PC-9 (cell line): ENCODE measurements around the gene PDLIM5. TPM values are rescaled to one million over a fixed set of nuclear protein-coding genes. Genes with fewer than 3 reads are reported as not detected.

ENCODE experiments used
- BruUV-seq: library from RNA; stranded (reverse); fragments of 400-500 nt; replicated peaks from 2 replicates; lab custom pipeline; 2021; lab: Mats Ljungman, UMichigan
- CTCF ChIA-PET: fragments of 300-600 bp; sonication (Branson Sonifier 250); formaldehyde crosslinking; loops from one replicate; lab custom pipeline; 2022; ENCODE audit warnings: antibody characterized with exemption; lab: Charles Lee
- POLR2A ChIA-PET: fragments of 300-600 bp; sonication (Branson Sonifier 250); formaldehyde crosslinking; loops from one replicate; lab custom pipeline; 2022; ENCODE audit warnings: antibody characterized with exemption; ENCODE audit not compliant: unreplicated experiment; lab: Charles Lee
- DNase-seq, 2 experiments: peaks; one replicate each; pipeline versions ENCODE4 v3.0.0 to v3.0.0-alpha.2; 2015 to 2022; ENCODE audit warnings: mixed read lengths in 1 of 2
- H2AFZ ChIP-seq: fragments of 200-600 bp; sonication (generic); 2 replicates; pipeline ENCODE4 v1.8.1; 2017; ENCODE audit warnings: antibody characterized with exemption
- H3F3A ChIP-seq: fragments of 200-600 bp; sonication (generic); 2 replicates; pipeline ENCODE4 v1.8.1; 2017; ENCODE audit warnings: antibody characterized with exemption, mild to moderate bottlenecking, low read depth; ENCODE audit not compliant: insufficient read depth
- H3K27ac ChIP-seq: fragments of 200-600 bp; sonication (generic); 2 replicates; pipeline ENCODE4 v1.6.1; 2016; ENCODE audit warnings: mixed run types
- H3K27me3 ChIP-seq: fragments of 200-600 bp; sonication (generic); 2 replicates; pipeline ENCODE4 v1.6.1; 2016; ENCODE audit warnings: low read depth, mixed run types; ENCODE audit not compliant: insufficient read depth
- H3K36me3 ChIP-seq: fragments of 200-600 bp; sonication (generic); 2 replicates; pipeline ENCODE4 v1.6.1; 2016; ENCODE audit warnings: low read depth, mixed run types
- H3K4me1 ChIP-seq: fragments of 200-600 bp; sonication (generic); replicated peaks from 2 replicates; pipeline ENCODE4 v1.6.1; 2016; ENCODE audit warnings: mixed run types; ENCODE audit not compliant: insufficient read depth
- H3K4me2 ChIP-seq: fragments of 200-600 bp; sonication (generic); 2 replicates; pipeline ENCODE4 v1.6.1; 2017; ENCODE audit warnings: mixed run types
- H3K4me3 ChIP-seq: fragments of 200-600 bp; sonication (generic); 2 replicates; pipeline ENCODE4 v1.6.1; 2016; ENCODE audit warnings: mixed run types
- H3K79me2 ChIP-seq: fragments of 200-600 bp; sonication (generic); 2 replicates; pipeline ENCODE4 v1.6.1; 2017; ENCODE audit warnings: low read depth, mixed run types
- H3K9me2 ChIP-seq: fragments of 200-600 bp; sonication (generic); 2 replicates; pipeline ENCODE4 v1.8.1; 2017; ENCODE audit warnings: mild to moderate bottlenecking; ENCODE audit not compliant: insufficient read depth
- H3K9me3 ChIP-seq: fragments of 200-600 bp; sonication (generic); 2 replicates; pipeline ENCODE4 v1.8.1; 2016; ENCODE audit warnings: low read depth; ENCODE audit not compliant: insufficient read depth
- H4K20me1 ChIP-seq: fragments of 200-600 bp; sonication (generic); 2 replicates; pipeline ENCODE4 v1.8.1; 2017; ENCODE audit not compliant: insufficient read depth
- CTCF ChIP-seq: fragments of 200-600 bp; sonication (generic); conservative IDR thresholded peaks from 2 replicates; pipeline ENCODE4 v1.6.1; 2017; ENCODE audit warnings: mixed run types, antibody characterized with exemption, mild to moderate bottlenecking, moderate library complexity
- EZH2 ChIP-seq: fragments of 200-600 bp; sonication (generic); IDR thresholded peaks from 2 replicates; pipeline ENCODE4 v1.8.0; 2017; ENCODE audit warnings: antibody characterized with exemption, low read depth
- intact Hi-C: fragments of 100-400 bp; cut with micrococcal nuclease; formaldehyde crosslinking; loops from one replicate; pipeline ENCODE4 v1.10.0; 2022; ENCODE audit not compliant: unreplicated experiment
- total RNA-seq: library from RNA; stranded (reverse); gene quantifications from 2 replicates; pipeline ENCODE4 v1.2.3, GENCODE V29; 2021

Gene PDLIM5
- total RNA-seq, 1 experiment from 2014 or later = 130 TPM

- Histone ChIP-seq H3K27me3 (no peaks in the 10 kb centered on the region), H3F3A (no peaks in the 10 kb centered on the region), H3K4me3 (no peak overlapping the region), H3K4me2 (no peak overlapping the region), H3K36me3 (no peaks in the 10 kb centered on the region), H4K20me1 (no peaks in the 10 kb centered on the region), H3K9me2 (no peaks in the 10 kb centered on the region), H3K79me2 (no peaks in the 10 kb centered on the region), H3K4me1 (no peaks in the 10 kb centered on the region), H3K27ac (no peak overlapping the region), H2AFZ (no peak overlapping the region), H3K9me3 (no peaks in the 10 kb centered on the region)
- ChIA-PET POLR2A (no interaction called here), CTCF (no interaction called here)
- no peak for DNase-seq
- BruUV-seq = no TSS peak
- TF ChIP-seq EZH2 (no peak), CTCF (no peak)
- intact Hi-C loops = no loop called here
Measured at GRCh38 chr4:94570558-94570957, 118.8 kb downstream of the PDLIM5 start.

- H3K4me3 ChIP-seq = no peak overlapping the region
- H3K9me3 ChIP-seq = no peaks in the 10 kb centered on the region
- no peaks in the 10 kb centered on the region for H3K36me3 ChIP-seq
- no peak overlapping the region for H3K4me2 ChIP-seq
- H3K79me2 ChIP-seq = no peaks in the 10 kb centered on the region
- no TSS peak for BruUV-seq
- ChIA-PET POLR2A (no interaction called here), CTCF (no interaction called here)
- DNase-seq = no peak
- no peaks in the 10 kb centered on the region for H3K4me1 ChIP-seq
- no peak overlapping the region for H3K27ac ChIP-seq
- H3K27me3 ChIP-seq = no peaks in the 10 kb centered on the region
- intact Hi-C loops = no loop called here
- TF ChIP-seq CTCF = no peak
- no peak for TF ChIP-seq EZH2
- no peaks in the 10 kb centered on the region for H4K20me1 ChIP-seq
- no peaks in the 10 kb centered on the region for H3F3A ChIP-seq
- no peaks in the 10 kb centered on the region for H3K9me2 ChIP-seq
- no peak overlapping the region for H2AFZ ChIP-seq
Measured at GRCh38 chr4:94571298-94571697, 119.6 kb downstream of the PDLIM5 start.

- no peaks in the 10 kb centered on the region for H3K4me1 ChIP-seq
- H3K9me2 ChIP-seq = no peaks in the 10 kb centered on the region
- ChIA-PET CTCF (no interaction called here), POLR2A (no interaction called here)
- H3K27me3 ChIP-seq = no peaks in the 10 kb centered on the region
- no peak overlapping the region for H3K27ac ChIP-seq
- no peaks in the 10 kb centered on the region for H4K20me1 ChIP-seq
- intact Hi-C loops = no loop called here
- H3F3A ChIP-seq = no peaks in the 10 kb centered on the region
- H3K9me3 ChIP-seq = no peaks in the 10 kb centered on the region
- H3K4me2 ChIP-seq = no peak overlapping the region
- no peak overlapping the region for H3K4me3 ChIP-seq
- BruUV-seq = no TSS peak
- H2AFZ ChIP-seq = no peak overlapping the region
- H3K79me2 ChIP-seq = no peaks in the 10 kb centered on the region
- DNase-seq = no peak
- no peaks in the 10 kb centered on the region for H3K36me3 ChIP-seq
- TF ChIP-seq EZH2 = no peak
- no peak for TF ChIP-seq CTCF
Measured at GRCh38 chr4:94571715-94572114, 120.0 kb downstream of the PDLIM5 start.
